ENCODE measurements around the gene ANKRD55.

ANKRD55 gene

GRCh38 chr5:56142614-56143372 lies 90.3 kb downstream of the ANKRD55 start:
- H3K36me3 ChIP-seq (ENCODE audit: control insufficient read depth in 2 of 2, insufficient read depth in 1 of 2, low read length in 2 of 2) = no peaks in the 10 kb centered on the region
- TF ChIP-seq ZNF391 (tag by site-specific recombination; IDR thresholded peaks at IDR 0.05; ENCODE audit: borderline replicate concordance, low read depth) (no peak), ZNF354C (tag by site-specific recombination; IDR thresholded peaks at IDR 0.05; ENCODE audit: borderline replicate concordance, low read depth) (no peak)
- ChIA-PET POLR2A (no interaction called here), CTCF (no interaction called here)
- H3K4me1 ChIP-seq (ENCODE audit: control insufficient read depth, insufficient read depth, low read length) = no peaks in the 10 kb centered on the region
- no peak overlapping the region for H3K4me3 ChIP-seq (ENCODE audit: low read depth, low read length)
- H3K9me3 ChIP-seq (ENCODE audit: control insufficient read depth, insufficient read depth, low read depth, low read length) = no peaks in the 10 kb centered on the region
- H3K27ac ChIP-seq (ENCODE audit: extremely low read depth, low read depth, low read length) = no peak overlapping the region

GRCh38 chr5:56142233-56142613 lies 90.9 kb downstream of the ANKRD55 start:
- TF ChIP-seq ZNF510 (tag by site-specific recombination; IDR thresholded peaks at IDR 0.05; ENCODE audit: insufficient replicate concordance) (no peak), ZNF133 (tag by site-specific recombination; IDR thresholded peaks at IDR 0.05) (no peak), ZBTB21 (tag by site-specific recombination; IDR thresholded peaks at IDR 0.05) (no peak)
- Histone ChIP-seq H3K4me1 (ENCODE audit: control insufficient read depth, insufficient read depth, low read length) (no peaks in the 10 kb centered on the region), H3K27ac (ENCODE audit: extremely low read depth, low read depth, low read length) (no peak overlapping the region), H3K36me3 (ENCODE audit: control insufficient read depth in 2 of 2, insufficient read depth in 1 of 2, low read length in 2 of 2) (no peaks in the 10 kb centered on the region), H3K9me3 (ENCODE audit: control insufficient read depth, insufficient read depth, low read depth, low read length) (no peaks in the 10 kb centered on the region), H3K4me3 (ENCODE audit: low read depth, low read length) (no peak overlapping the region)
- ChIA-PET POLR2A (no interaction called here), CTCF (no interaction called here)

GRCh38 chr5:56140073-56140472 lies 93.1 kb downstream of the ANKRD55 start:
- H3K36me3 ChIP-seq (ENCODE audit: control insufficient read depth in 2 of 2, insufficient read depth in 1 of 2, low read length in 2 of 2) = no peaks in the 10 kb centered on the region
- no peaks in the 10 kb centered on the region for H3K9me3 ChIP-seq (ENCODE audit: control insufficient read depth, insufficient read depth, low read depth, low read length)
- no peak overlapping the region for H3K27ac ChIP-seq (ENCODE audit: extremely low read depth, low read depth, low read length)
- ChIA-PET CTCF (no interaction called here), POLR2A (no interaction called here)
- TF ChIP-seq ZNF274 (IDR thresholded peaks at IDR 0.05; ENCODE audit: low read length) (no peak), ZNF274 (tag by site-specific recombination; IDR thresholded peaks at IDR 0.05; ENCODE audit: borderline replicate concordance) (no peak), IKZF3 (tag by site-specific recombination; IDR thresholded peaks at IDR 0.05) (no peak), ZFP37 (tag by site-specific recombination; IDR thresholded peaks at IDR 0.05) (no peak), OVOL3 (tag by site-specific recombination; IDR thresholded peaks at IDR 0.05) (no peak), ZNF660 (tag by site-specific recombination; IDR thresholded peaks at IDR 0.05) (no peak), BCL11A (tag by site-specific recombination; IDR thresholded peaks at IDR 0.05; ENCODE audit: low read depth) (no peak), BCL11B (tag by site-specific recombination; IDR thresholded peaks at IDR 0.05; ENCODE audit: low read depth) (no peak), ZNF341 (tag by site-specific recombination; IDR thresholded peaks at IDR 0.05; ENCODE audit: low read depth) (no peak), ZNF629 (tag by site-specific recombination; IDR thresholded peaks at IDR 0.05) (no peak), ZNF426 (tag by site-specific recombination; IDR thresholded peaks at IDR 0.05) (no peak), ZNF2 (tag by site-specific recombination; IDR thresholded peaks at IDR 0.05) (no peak), ZBTB8A (tag by site-specific recombination; IDR thresholded peaks at IDR 0.05) (no peak), ZNF623 (tag by site-specific recombination; IDR thresholded peaks at IDR 0.05) (no peak), ZSCAN4 (tag by site-specific recombination; IDR thresholded peaks at IDR 0.05) (no peak), ZNF404 (tag by site-specific recombination; IDR thresholded peaks at IDR 0.05) (no peak), HOXD13 (CRISPR knock-in tag; IDR thresholded peaks at IDR 0.05; ENCODE audit: borderline replicate concordance) (no peak), ZNF707 (tag by site-specific recombination; IDR thresholded peaks at IDR 0.05) (no peak), ZNF24 (tag by site-specific recombination; IDR thresholded peaks at IDR 0.05) (no peak)
- TF ChIP-seq, protein P1, sequence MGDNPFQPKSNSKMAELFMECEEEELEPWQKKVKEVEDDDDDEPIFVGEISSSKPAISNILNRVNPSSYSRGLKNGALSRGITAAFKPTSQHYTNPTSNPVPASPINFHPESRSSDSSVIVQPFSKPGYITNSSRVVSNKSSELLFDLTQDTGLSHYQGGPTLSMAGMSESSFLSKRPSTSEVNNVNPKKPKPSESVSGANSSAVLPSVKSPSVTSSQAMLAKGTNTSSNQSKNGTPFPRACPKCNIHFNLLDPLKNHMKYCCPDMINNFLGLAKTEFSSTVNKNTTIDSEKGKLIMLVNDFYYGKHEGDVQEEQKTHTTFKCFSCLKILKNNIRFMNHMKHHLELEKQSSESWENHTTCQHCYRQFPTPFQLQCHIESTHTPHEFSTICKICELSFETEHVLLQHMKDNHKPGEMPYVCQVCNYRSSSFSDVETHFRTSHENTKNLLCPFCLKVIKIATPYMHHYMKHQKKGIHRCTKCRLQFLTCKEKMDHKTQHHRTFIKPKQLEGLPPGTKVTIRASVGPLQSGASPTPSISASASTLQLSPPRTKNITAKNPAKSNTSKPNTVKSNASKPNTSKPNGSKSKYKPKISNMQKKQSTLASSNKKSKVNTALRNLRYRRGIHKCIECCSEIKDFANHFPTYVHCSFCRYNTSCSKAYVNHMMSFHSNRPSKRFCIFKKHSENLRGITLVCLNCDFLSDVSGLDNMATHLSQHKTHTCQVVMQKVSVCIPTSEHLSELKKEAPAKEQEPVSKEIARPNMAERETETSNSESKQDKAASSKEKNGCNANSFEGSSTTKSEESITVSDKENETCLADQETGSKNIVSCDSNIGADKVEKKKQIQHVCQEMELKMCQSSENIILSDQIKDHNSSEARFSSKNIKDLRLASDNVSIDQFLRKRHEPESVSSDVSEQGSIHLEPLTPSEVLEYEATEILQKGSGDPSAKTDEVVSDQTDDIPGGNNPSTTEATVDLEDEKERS (tag by site-specific recombination; IDR thresholded peaks at IDR 0.05) = no peak
- no peak overlapping the region for H3K4me3 ChIP-seq (ENCODE audit: low read depth, low read length)
- no peaks in the 10 kb centered on the region for H3K4me1 ChIP-seq (ENCODE audit: control insufficient read depth, insufficient read depth, low read length)

Measured in HEK293 (cell line).